ENCODE measurements around the gene INAFM2. TPM values are rescaled to one million over a fixed set of nuclear protein-coding genes. Genes with fewer than 3 reads are reported as not detected.

The INAFM2 gene
- 55.6 TPM for total RNA-seq
- long read RNA-seq, transcript INAFM2-202 (1 exons, 3,052 nt) = major isoform, 77 of 77 reads
- long read RNA-seq, partial matches to known transcripts = 0 of 77 reads
- long read RNA-seq, other reads (novel, unspliced or antisense) = 0 of 77 reads

DNA sequence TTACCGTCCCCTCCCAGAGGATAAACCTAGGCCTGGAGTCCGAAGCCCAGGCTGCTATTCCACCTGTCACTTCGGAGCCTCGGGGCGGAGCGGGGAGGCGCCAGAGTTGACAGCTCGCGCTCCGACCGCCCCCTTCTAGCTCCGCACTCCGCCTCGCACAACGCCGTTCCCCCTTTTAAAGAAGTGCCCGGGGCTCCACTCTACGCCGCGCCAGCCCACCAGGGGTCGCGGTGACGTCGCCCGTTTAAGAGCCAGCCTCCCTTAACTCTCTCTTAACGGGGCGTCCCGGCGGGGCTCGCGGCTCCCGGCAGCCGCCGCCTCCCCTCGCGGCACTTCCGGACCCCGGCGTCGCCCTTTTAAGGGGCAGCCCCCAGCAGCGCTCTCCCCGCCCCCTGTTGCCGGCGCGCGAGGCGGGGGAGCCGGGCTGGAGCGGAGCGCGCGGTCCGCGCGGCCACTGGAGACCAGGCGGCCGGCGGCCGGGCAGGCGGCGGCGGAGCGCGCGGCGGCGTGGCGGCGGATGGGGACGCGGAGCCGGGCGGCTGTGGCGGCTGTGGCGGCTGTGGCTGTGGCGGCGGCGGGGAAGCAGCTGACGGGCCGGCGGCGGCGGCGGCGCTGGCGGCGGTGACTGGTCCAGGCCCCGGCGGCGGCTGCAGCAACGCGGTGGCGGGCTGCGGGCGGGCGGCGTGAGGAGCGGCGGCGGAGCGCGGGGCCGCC is at the start of gene INAFM2:
TSS of gene INAFM2 (plus strand) at position 454 of the 714 bp plus-strand sequence. CDS start 364 bp downstream, outside the sequence.
- ATAC-seq = peak; percentile 91
- DNase-seq (ENCODE audit: missing footprints) = peak; percentile 94
- intact Hi-C loops (cut with DNase I) = loop anchor here (1.0 kb wide), 3 partner anchors 17 to 98 kb away; partner anchors contain the start of gene CCDC9B

DNA sequence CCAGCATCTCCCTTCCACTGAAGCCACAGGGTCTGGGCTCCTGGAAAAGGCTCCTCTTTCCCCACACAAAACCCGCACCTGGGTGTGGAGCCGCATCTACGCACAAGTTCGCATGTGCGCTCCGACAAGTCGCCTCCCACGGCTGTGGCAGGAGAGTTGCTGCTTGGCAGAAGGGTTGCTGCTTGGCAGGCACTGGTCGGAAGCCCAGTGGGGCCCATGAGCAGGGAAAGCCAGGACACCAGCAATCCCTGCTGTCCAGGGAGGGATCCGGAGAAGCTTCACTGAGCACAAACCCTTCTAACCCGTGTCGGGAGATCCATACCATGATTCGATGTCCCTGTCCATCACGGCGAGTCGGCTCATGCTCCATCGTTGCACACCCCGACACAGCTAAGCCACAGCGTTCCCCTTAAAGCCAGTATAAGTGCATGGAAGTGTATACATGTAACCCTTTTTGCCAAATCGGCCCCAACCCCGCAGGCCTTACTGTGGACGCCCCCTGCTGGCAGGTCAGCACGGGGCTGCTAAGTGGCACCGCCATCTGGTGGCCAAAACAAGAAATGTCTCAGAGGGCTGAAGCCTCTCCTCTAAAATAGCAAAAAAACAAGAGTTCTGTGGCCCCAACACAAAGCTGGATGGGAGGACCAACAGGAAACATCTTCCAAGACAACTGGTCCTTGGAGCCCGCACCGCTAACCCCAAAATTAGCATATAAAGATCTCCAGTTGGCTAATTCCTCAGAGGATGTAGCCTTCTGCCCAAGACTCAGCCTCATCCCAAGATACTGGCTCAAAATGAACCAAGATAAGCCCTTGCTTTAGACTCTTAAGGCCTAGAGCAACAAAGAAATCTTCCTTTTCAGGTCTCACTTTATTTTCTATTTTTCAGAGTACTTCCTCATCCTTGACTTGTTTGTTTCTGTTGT is 48.9 kb upstream of the INAFM2 start:
- intact Hi-C loops (cut with DNase I) = loop anchor here (1.0 to 2.0 kb wide), 3 partner anchors 57 to 235 kb away; partner anchors contain the start of gene SRP14
- ATAC-seq = peak; percentile 63
- peak; percentile 93 for DNase-seq (ENCODE audit: missing footprints)

DNA sequence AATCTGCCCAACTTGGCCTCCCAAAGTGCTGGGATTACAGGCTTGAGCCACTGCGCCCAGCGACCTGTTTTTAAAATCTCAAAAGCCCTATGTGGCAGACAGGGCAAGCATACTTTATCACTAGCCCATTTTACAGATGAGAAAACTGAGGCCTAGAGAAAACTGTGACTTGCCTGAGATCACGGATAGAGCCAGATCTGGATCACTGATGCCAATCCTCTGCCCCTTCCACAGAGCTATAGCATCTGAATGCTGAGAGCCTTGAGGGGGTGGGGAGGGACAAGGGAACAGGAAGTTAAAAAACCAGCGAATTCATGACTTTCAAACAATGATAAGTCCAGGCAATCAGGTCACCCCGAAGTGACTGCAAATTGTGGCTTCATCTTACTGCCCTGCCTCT is 48.0 kb upstream of the INAFM2 start:
- intact Hi-C loops (cut with DNase I) = loop anchor here (2.0 kb wide), 1 partner anchor 231 kb away; no protein-coding TSS in a partner anchor
- ATAC-seq (no peak), DNase-seq (ENCODE audit: missing footprints) (no peak)

DNA sequence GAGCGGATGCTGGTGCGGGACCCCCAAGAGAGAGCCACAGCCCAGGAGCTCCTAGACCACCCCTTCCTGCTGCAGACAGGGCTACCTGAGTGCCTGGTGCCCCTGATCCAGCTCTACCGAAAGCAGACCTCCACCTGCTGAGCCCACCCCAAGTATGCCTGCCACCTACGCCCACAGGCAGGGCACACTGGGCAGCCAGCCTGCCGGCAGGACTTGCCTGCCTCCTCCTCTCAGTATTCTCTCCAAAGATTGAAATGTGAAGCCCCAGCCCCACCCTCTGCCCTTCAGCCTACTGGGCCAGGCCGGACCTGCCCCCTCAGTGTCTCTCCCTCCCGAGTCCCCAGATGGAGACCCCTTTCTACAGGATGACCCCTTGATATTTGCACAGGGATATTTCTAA is 47.5 kb upstream of the INAFM2 start:
- DNase-seq (ENCODE audit: missing footprints) (peak; percentile 53), ATAC-seq (no peak)
- intact Hi-C loops (cut with DNase I) = loop anchor here (2.0 kb wide), 1 partner anchor 231 kb away; no protein-coding TSS in a partner anchor

DNA sequence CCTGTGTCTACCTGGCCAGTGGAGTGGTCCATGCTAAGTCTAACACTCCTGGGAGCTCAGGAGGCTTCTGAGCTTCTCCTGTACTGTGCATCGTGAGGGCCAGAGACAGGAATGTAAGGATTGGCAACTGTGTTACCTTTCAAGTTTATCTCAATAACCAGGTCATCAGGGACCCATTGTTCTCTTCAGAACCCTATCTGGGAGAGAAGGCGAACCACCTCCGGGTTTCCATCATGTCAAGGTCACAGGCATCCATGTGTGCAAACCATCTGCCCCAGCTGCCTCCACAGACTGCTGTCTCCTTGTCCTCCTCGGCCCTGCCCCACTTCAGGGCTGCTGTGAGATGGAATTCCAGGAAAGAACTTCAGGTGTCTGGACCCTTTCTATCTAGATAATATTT is 46.6 kb upstream of the INAFM2 start:
- ATAC-seq (no peak), DNase-seq (ENCODE audit: missing footprints) (peak; percentile 7)
- intact Hi-C loops (cut with DNase I) = no loop called here

DNA sequence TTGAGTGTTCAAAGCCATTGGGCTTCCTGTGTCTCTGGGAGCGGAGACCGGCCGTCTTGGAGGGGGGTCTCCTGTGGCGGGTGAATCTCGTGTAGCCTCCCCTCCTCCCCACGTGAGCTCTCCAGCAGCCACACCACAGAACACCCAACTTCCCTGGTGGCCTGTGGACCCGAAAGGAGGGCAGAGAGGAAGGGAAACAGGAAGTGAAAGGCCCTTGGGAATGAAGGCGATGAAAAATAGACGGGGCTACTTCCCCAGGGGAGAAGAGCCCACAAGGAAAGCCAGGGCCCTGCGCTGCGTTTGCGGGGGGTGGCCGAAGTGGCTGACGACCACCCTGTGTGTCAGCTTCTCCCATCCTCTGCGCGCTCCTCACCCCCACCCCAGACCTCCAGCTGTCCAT is 46.0 kb upstream of the INAFM2 start:
- DNase-seq (ENCODE audit: missing footprints) = peak; percentile 44
- intact Hi-C loops (cut with DNase I) = no loop called here
- no peak for ATAC-seq

DNA sequence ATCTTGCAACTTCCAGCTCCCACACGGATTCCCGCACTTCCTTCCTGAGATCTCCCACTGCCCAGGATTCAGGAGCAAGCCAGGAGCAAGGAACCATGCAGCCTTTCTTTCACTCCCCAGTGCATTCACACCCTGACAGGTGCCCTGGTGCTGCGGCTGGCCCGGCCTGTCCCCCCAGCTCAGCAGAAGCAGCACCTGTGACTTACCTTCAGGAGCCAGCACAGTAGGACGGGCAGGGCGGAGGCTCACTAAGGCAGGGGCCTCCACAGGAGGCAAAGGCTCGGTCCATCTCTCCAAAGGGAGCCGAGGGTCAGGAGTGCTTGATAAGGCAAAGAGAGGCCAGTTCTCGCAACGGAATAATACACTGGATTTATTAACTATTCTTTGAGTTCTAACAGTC is 45.5 kb upstream of the INAFM2 start:
- peak; percentile 45 for DNase-seq (ENCODE audit: missing footprints)
- ATAC-seq = no peak
- intact Hi-C loops (cut with DNase I) = no loop called here

DNA sequence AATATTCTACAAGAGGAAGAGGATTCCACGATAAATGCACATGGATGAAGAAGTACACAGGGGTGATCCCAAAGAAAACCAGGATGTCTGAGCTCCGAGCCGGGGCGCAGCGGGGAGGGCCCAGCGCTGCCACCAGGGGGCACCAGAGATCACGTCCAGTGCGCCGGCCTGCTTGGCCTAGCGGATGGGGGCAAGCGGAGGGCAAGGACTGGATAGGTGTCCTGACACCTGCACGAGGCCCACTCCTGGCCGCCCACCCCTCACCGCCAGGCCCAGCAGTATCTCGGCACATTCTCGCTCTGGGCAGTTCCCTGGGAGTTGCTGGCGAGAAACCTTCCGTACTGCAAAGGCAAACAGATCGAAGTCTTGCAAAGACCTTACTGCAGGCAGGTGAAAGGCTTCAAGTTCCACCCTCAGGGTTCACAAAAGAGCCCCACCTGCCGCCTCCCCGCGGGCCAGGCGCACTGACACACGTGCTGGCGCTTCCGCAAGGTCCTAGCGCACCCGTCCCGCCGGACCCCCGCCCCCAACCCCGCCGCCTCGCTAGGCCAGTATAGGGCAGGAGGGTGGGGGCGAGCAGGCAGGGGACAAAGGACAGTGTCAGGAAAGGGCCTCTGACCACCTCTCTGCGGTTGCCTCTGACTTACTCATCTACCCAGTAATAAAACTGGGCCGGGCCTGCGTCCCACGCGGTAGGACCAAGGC is 43.9 kb upstream of the INAFM2 start:
- ATAC-seq = peak; percentile 72
- peak; percentile 92 for DNase-seq (ENCODE audit: missing footprints)
- intact Hi-C loops (cut with DNase I) = loop anchor here (1.0 kb wide), 2 partner anchors 31 to 143 kb away; no protein-coding TSS in a partner anchor

DNA sequence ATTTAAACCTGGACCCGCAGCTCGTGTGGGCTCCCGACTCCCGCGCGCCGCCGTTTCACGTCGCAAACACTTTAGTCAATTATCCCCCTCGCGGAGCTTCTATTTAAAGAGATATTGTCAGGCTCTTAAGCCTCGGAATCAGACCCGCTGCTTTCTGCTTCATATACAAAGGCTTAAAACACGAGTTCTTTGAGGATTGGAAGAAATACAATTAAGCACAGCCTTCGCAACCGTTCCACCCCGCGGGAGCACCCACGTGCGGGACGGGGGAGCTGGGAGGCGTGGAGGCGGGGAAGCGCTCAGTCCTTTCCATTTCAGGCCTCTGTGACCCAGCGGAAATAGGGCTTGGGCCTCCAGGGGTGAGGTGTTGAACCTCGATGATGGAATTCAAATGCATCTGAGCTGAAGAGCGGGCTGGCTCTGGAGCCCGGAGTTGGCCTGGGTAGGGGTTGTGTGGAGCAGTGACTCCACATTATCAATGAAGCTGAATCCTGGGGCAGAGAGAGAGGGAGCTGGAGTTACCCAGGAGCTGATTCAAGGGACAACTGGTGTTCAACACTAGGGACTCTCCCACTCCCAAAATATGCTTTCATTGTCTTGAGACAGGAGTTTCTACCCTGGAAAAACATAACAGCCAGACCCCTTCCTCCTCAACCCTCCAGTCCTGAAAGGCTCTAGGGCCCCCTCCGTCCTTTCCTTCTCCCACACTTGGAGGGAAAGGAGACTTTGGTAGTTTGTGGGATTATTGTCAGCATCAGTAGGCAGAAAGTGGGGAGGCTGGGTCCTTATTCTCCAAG is 43.0 kb upstream of the INAFM2 start:
- DNase-seq (ENCODE audit: missing footprints) (peak; percentile 31), ATAC-seq (no peak)
- intact Hi-C loops (cut with DNase I) = no loop called here

DNA sequence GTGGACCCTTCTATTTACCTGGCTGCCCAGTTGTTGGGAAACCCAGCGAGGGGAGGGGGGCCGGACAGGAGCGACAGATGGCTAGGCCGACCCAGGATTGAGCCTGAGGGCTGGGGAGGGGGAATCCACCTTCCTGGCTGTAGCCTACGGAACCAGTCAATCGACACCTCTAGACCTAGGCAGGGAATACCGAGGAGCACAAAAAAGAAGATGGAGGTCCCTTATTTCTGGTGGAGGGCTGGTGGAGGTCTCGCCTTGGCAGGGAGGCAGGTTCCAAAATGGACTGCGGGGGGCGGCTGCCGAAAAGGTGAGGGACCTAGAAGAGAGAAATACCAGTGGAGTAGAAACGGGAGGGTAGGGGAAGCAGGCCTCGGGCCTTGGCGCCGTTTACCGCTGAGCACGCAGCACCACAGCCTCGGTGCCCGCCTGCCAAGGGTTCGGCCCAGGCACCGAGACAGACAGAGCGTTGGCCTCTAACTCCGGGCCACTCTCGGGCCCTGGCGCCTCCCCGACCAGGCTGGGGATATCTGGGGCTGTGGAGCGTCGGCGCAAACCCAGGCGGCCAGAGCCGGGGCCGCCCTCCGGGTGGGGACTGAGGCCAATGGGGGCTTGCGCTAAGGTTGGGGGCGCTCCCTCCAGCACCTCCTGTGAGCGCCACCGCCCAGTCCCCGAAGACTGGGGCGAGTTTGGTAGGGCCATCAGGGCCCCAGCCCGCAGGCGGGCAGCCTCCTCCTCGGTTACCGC is 42.3 kb upstream of the INAFM2 start:
- intact Hi-C loops (cut with DNase I) = no loop called here
- no peak for ATAC-seq
- peak; percentile 18 for DNase-seq (ENCODE audit: missing footprints)

DNA sequence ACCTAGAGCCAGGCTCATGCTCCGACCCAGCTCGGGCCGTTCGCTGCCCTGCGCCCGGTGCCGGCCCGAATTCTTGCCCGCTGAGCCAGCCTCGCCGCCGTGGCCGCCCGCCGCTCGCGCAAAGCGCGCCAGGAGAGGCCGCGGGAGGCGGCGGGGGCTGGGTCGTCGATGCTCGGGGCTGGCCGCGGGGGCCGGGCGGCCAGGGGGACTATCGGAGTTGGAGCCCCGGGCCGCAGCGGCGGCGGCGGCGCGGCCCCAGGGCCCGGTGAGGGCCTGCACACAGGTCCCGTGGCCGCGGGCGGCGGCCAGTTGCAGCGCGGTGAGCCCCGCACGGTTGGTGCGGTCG is 41.7 kb upstream of the INAFM2 start:
- intact Hi-C loops (cut with DNase I) = no loop called here
- no peak for DNase-seq (ENCODE audit: missing footprints)
- ATAC-seq = no peak

DNA sequence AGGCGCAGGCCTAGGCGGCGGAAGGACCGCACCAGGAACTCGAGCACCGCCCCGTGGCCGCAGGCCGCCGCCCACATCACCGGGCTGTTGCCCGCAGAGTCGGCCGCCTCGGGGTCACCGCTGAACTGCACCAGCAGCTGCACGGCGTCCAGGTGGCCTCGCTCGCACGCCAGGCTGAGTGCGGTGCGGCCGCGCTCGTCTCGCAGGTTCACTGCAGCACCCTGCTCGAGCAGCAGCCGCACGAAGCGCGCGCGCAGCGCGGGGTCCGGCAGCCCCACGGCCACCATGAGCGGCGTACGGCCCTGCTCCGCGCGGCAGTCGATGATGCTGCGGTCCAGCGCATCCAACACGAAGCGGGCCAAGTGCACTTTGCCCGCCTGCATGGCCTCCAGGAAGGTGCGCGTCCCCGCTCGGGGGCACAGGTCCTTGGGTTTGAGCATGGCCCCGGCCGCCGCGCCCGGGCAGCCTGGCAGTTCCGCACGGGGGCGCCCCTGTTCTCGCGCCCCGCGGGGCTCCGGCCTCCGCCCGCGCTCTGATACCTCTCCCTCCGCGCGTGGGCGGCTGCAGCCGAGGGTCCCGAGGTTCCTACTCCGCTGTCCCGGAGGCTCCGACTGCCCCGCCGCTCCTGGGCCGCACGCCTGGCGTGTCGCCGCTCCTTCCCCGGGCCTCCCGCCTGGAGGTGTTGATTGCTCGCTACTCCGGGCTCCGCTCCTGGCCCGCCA is 41.2 kb upstream of the INAFM2 start:
- DNase-seq (ENCODE audit: missing footprints) (peak; percentile 86), ATAC-seq (peak; percentile 30)
- intact Hi-C loops (cut with DNase I) = no loop called here

DNA sequence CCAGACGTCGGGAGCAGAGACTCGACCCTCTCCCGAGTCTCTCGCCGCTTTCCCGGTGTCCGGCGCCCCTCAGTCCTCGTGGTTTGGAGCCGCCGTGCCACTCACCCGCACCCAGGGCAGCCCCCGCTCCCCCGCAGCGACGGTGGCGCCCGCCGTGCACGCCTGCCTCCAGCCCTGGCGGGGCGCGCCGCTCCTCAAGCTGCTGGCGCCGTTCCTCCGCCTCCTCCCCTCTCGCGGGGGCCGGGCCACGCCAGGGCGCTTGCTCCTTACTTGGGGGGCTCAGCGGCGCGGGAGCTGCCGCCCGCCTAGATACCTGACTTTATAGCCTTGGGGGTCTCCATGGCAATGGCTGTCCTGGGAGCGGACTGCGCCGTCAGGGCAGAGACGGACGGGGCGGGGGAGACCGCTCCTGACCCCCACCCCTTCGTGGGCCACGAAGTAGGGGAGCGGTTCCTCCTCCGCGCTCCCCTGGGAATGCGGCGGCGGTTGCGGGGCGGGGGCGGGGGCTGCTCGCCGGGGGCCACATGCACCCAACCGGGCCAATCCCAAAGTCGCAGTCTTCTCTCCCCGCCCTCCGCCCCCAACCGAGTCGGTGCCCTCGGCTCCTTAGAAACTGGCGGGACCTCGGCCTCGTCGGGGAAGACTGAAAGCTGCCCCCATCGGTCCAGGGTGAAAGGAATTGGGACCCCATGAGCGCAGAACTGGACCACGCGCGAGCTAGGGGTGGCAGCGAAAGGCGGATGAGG is 40.5 kb upstream of the INAFM2 start, which contains the start of gene ANKRD63:
TSS of gene ANKRD63 (minus strand) at position 196 of the 746 bp plus-strand sequence. CDS start 478 bp downstream, outside the sequence.
- peak; percentile 22 for ATAC-seq
- peak; percentile 78 for DNase-seq (ENCODE audit: missing footprints)
- intact Hi-C loops (cut with DNase I) = no loop called here

DNA sequence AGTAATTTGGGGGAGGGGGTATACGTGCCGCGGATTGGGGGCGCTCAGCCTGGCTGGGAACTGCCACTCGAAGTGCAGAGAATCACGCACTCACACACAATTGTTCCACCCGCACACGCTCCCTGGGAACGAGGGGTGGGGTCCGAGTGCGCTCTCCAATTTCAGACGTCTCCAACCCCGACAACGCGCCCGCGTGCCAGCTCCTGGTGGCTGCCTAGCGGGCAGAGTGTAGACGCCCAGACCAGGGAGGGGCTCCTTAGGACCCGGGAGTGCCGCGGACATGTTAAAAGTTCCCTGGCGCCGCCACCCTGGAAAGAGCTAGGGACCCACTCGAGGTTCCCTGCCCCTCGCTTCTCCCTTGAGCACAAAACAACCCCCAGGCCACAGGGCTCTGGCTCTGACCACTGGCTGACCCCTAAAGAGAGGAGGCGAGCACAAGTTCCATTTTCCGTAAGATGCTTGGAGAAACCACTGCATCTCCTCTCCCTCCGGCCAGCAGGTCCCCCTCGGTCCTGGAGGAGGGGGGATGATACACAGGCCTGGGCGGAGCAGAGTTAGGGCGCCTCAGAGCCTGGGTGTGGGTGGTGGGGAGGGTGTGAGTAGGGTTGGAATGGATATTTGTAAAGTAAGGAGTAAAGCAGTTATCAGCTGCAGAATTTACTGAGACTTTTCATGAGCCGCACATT is 39.7 kb upstream of the INAFM2 start:
- ATAC-seq (no peak), DNase-seq (ENCODE audit: missing footprints) (peak; percentile 50)
- intact Hi-C loops (cut with DNase I) = no loop called here

DNA sequence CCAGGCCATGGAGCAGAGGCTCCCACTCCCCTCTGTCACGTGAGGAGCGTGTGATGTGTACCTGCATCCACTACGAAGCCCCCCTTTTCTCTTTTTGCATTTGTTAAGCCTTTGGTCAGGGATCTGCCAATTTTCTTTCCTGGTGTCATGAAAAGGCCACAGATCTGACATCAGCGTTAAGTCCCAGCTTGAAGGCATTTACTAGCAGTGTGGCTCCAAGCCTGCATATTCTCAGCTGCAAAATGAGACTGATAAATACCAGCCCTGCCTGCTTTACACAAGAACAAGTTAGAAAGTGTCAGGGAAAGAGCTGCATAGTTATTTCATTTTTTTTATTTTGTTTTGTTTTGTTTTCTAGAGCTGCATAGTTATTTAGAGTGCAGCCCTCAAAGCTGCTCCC is 38.3 kb upstream of the INAFM2 start:
- intact Hi-C loops (cut with DNase I) = no loop called here

More for the DNA sequence above, 38.3 kb upstream of the INAFM2 start:
- ATAC-seq = no peak
- peak; percentile 26 for DNase-seq (ENCODE audit: missing footprints)
